Astrocyte (in vitro differentiated cells and primary cell): ENCODE measurements around the gene INTS2. TPM values are rescaled to one million over a fixed set of nuclear protein-coding genes. Genes with fewer than 3 reads are reported as not detected.

ENCODE experiments used
- DNase-seq: peaks from one replicate; pipeline ENCODE4 v3.0.0-alpha.2; 2010; ENCODE audit warnings: low read depth
- FAIRE-seq: peaks from 2 replicates; lab custom pipeline; 2011; peaks lifted over from hg19 to GRCh38; lab: Jason Lieb, UNC
- H2AFZ ChIP-seq: 2 replicates; pipeline ENCODE4 v1.6.0; 2012; ENCODE audit warnings: low read depth, low read length, inconsistent platforms
- H3K27ac ChIP-seq: 2 replicates; pipeline ENCODE4 v1.5.1; 2011; ENCODE audit warnings: low read depth, low read length, inconsistent platforms
- H3K27me3 ChIP-seq: 2 replicates; pipeline ENCODE4 v1.6.0; 2011; ENCODE audit warnings: low read length, inconsistent platforms; ENCODE audit not compliant: insufficient read depth
- H3K36me3 ChIP-seq: 2 replicates; pipeline ENCODE4 v1.5.1; 2011; ENCODE audit warnings: low read length, inconsistent platforms; ENCODE audit not compliant: insufficient read depth
- H3K4me1 ChIP-seq: 2 replicates; pipeline ENCODE4 v1.5.1; 2011; ENCODE audit warnings: low read length, inconsistent platforms; ENCODE audit not compliant: insufficient read depth
- H3K4me2 ChIP-seq: 2 replicates; pipeline ENCODE4 v1.6.0; 2012; ENCODE audit warnings: low read length, inconsistent platforms
- H3K4me3 ChIP-seq: 2 replicates; pipeline ENCODE4 v1.5.1; 2011; ENCODE audit warnings: low read depth, mild to moderate bottlenecking, low read length, inconsistent platforms; ENCODE audit not compliant: insufficient read depth
- H3K79me2 ChIP-seq: 2 replicates; pipeline ENCODE4 v1.6.0; 2012; ENCODE audit warnings: mild to moderate bottlenecking, low read length, inconsistent platforms; ENCODE audit not compliant: insufficient read depth
- H3K9ac ChIP-seq: 2 replicates; pipeline ENCODE4 v1.6.0; 2012; ENCODE audit warnings: mild to moderate bottlenecking, low read length, inconsistent platforms
- H3K9me3 ChIP-seq: 2 replicates; pipeline ENCODE4 v1.5.1; 2012; ENCODE audit warnings: low read depth, mild to moderate bottlenecking, low read length, inconsistent platforms; ENCODE audit not compliant: insufficient read depth
- H4K20me1 ChIP-seq: 2 replicates; pipeline ENCODE4 v1.6.0; 2012; ENCODE audit warnings: low read length, inconsistent platforms; ENCODE audit not compliant: insufficient read depth
- H3K27ac Mint-ChIP-seq: one replicate; pipeline ENCODE4 v1.8.0; 2021; ENCODE audit warnings: mild to moderate bottlenecking, mixed read lengths; ENCODE audit not compliant: unreplicated experiment
- H3K27me3 Mint-ChIP-seq: one replicate; pipeline ENCODE4 v1.8.0; 2021; ENCODE audit warnings: low read depth, mixed read lengths; ENCODE audit not compliant: unreplicated experiment
- H3K36me3 Mint-ChIP-seq: one replicate; pipeline ENCODE4 v1.8.0; 2021; ENCODE audit warnings: low read depth, mixed read lengths; ENCODE audit not compliant: unreplicated experiment
- H3K4me1 Mint-ChIP-seq: one replicate; pipeline ENCODE4 v1.8.0; 2021; ENCODE audit warnings: low read depth, mixed read lengths; ENCODE audit not compliant: unreplicated experiment
- H3K4me3 Mint-ChIP-seq: one replicate; pipeline ENCODE4 v1.8.0; 2021; ENCODE audit warnings: mild to moderate bottlenecking, moderate library complexity, mixed read lengths; ENCODE audit not compliant: unreplicated experiment
- H3K9me3 Mint-ChIP-seq: one replicate; pipeline ENCODE4 v1.8.0; 2021; ENCODE audit warnings: mild to moderate bottlenecking, mixed read lengths; ENCODE audit not compliant: unreplicated experiment
- EZH2 ChIP-seq: IDR thresholded peaks from 2 replicates; pipeline ENCODE4 v1.6.1; 2012; ENCODE audit warnings: mild to moderate bottlenecking, low read length, inconsistent platforms; ENCODE audit not compliant: insufficient read depth
- total RNA-seq: library from RNA; stranded (reverse); gene quantifications from 2 replicates; pipeline ENCODE4 v1.2.1, GENCODE V29; 2021
- TF ChIP-seq, protein P1 (sequence below): IDR thresholded peaks from 2 replicates; pipeline ENCODE4 v1.5.1; 2011; ENCODE audit warnings: low read depth, mild to moderate bottlenecking, inconsistent platforms, low read length, moderate library complexity; ENCODE audit not compliant: insufficient read depth

Gene INTS2
- total RNA-seq, 1 donor from 2014 or later = 9.3 TPM

GRCh38 chr17:61846761-61847375, 80.9 kb downstream of the INTS2 start:
- no peaks in the 10 kb centered on the region for H3K9me3 Mint-ChIP-seq
- Histone ChIP-seq H3K9ac (no peak overlapping the region), H3K4me1 (no peaks in the 10 kb centered on the region), H3K27me3 (no peaks in the 10 kb centered on the region), H3K27ac (no peak overlapping the region), H3K4me2 (no peak overlapping the region), H2AFZ (no peak overlapping the region), H3K36me3 (peaks cover 9% of the 10 kb centered on the region), H3K4me3 (no peak overlapping the region), H3K9me3 (no peaks in the 10 kb centered on the region), H4K20me1 (no peaks in the 10 kb centered on the region), H3K79me2 (peaks cover 11% of the 10 kb centered on the region)
- no peaks in the 10 kb centered on the region for H3K36me3 Mint-ChIP-seq
- no peaks in the 10 kb centered on the region for H3K27me3 Mint-ChIP-seq
- H3K27ac Mint-ChIP-seq = no peak overlapping the region
- no peaks in the 10 kb centered on the region for H3K4me1 Mint-ChIP-seq
- H3K4me3 Mint-ChIP-seq = no peak overlapping the region
- FAIRE-seq (no peak), DNase-seq (no peak)
- TF ChIP-seq, protein P1, sequence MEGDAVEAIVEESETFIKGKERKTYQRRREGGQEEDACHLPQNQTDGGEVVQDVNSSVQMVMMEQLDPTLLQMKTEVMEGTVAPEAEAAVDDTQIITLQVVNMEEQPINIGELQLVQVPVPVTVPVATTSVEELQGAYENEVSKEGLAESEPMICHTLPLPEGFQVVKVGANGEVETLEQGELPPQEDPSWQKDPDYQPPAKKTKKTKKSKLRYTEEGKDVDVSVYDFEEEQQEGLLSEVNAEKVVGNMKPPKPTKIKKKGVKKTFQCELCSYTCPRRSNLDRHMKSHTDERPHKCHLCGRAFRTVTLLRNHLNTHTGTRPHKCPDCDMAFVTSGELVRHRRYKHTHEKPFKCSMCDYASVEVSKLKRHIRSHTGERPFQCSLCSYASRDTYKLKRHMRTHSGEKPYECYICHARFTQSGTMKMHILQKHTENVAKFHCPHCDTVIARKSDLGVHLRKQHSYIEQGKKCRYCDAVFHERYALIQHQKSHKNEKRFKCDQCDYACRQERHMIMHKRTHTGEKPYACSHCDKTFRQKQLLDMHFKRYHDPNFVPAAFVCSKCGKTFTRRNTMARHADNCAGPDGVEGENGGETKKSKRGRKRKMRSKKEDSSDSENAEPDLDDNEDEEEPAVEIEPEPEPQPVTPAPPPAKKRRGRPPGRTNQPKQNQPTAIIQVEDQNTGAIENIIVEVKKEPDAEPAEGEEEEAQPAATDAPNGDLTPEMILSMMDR = no peak
- no peak for TF ChIP-seq EZH2

DNA sequence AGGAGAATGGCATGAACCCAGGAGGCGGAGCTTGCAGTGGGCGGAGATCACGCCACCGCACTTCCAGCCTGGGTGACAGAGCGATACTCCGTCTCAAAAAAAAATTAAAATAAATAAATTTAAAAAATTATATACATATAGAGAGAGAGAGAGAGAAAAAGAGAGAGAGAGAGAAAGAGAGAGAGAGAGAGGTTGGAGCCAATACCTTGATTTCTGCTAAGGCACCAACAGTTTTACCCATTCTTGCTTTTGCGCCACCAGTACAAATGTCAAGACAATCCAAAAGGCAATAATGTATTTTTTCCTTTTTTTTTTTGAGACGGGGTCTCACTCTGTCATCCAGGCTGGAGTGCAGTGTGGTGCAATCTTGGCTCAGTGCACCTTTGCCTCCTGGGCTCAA, 81.7 kb downstream of the INTS2 start:
- H3K9ac ChIP-seq = no peak overlapping the region
- no peak for DNase-seq
- H3K4me1 ChIP-seq = no peaks in the 10 kb centered on the region
- no peak overlapping the region for H2AFZ ChIP-seq
- no peaks in the 10 kb centered on the region for H3K36me3 Mint-ChIP-seq
- H3K27me3 Mint-ChIP-seq = no peaks in the 10 kb centered on the region
- no peak for FAIRE-seq
- no peak overlapping the region for H3K4me2 ChIP-seq
- H4K20me1 ChIP-seq = no peaks in the 10 kb centered on the region
- no peaks in the 10 kb centered on the region for H3K27me3 ChIP-seq
- no peaks in the 10 kb centered on the region for H3K9me3 ChIP-seq
- H3K4me3 ChIP-seq = no peak overlapping the region
- peaks cover 5% of the 10 kb centered on the region for H3K79me2 ChIP-seq
- no peak overlapping the region for H3K27ac Mint-ChIP-seq
- TF ChIP-seq EZH2 = no peak
- no peak overlapping the region for H3K27ac ChIP-seq
- H3K4me3 Mint-ChIP-seq = no peak overlapping the region
- H3K4me1 Mint-ChIP-seq = no peaks in the 10 kb centered on the region
- H3K36me3 ChIP-seq = peaks cover 9% of the 10 kb centered on the region
- no peaks in the 10 kb centered on the region for H3K9me3 Mint-ChIP-seq

DNA sequence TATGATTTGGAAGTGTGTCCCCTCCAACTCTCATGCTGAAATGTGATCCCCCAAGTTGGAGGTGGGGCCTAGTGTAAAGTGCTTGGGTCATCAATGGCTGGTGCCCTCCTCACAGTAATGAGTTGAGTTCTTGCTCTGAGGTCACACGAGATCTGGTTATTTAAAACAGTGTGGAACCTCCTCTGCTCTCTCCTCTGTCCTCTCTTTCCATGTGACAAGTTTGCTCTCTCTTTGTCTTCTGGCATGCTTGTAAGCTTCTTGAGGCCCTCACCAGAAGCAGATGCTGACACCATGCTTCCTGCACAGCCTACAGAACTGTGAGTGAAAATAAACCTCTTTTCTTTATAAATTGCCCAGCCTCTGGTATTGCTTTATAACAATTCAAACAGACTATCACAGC, 84.3 kb downstream of the INTS2 start:
- no peak overlapping the region for H3K27ac Mint-ChIP-seq
- H3K27me3 ChIP-seq = no peaks in the 10 kb centered on the region
- no peak overlapping the region for H3K4me3 ChIP-seq
- H3K4me3 Mint-ChIP-seq = no peak overlapping the region
- no peak overlapping the region for H3K4me2 ChIP-seq
- no peak for DNase-seq
- H3K9me3 ChIP-seq = no peaks in the 10 kb centered on the region
- no peak overlapping the region for H3K27ac ChIP-seq
- no peak overlapping the region for H2AFZ ChIP-seq
- H3K4me1 ChIP-seq = no peaks in the 10 kb centered on the region
- no peaks in the 10 kb centered on the region for H3K4me1 Mint-ChIP-seq
- peaks cover 9% of the 10 kb centered on the region for H3K36me3 ChIP-seq
- TF ChIP-seq, protein P1 = no peak
- no peak for TF ChIP-seq EZH2
- no peaks in the 10 kb centered on the region for H3K27me3 Mint-ChIP-seq
- H4K20me1 ChIP-seq = no peaks in the 10 kb centered on the region
- H3K36me3 Mint-ChIP-seq = no peaks in the 10 kb centered on the region
- H3K9ac ChIP-seq = no peak overlapping the region
- H3K79me2 ChIP-seq = peaks cover 6% of the 10 kb centered on the region
- no peak for FAIRE-seq
- no peaks in the 10 kb centered on the region for H3K9me3 Mint-ChIP-seq
